Stimulated activated CD4-positive, alpha-beta T cell treated with anti-CD3 and anti-CD28 coated beads, Interleukin-1b, Interleukin-23, amount 100 ng/mL, for 24 hours (primary cell): ENCODE measurements around the gene HSDL2.
A peak's percentile ranks its signal among the peaks of the same experiment; 100 is the strongest.
"Not testable (repeated sequence)": the region's sequence is repeated elsewhere in the genome, so short reads cannot be mapped to it uniquely, and the experiment has no call there.

Experiments
- DNase-seq, 4 experiments: peaks; one replicate each; pipeline ENCODE4 v3.0.0-alpha.2; 2020; ENCODE audit warnings: low read depth in 4 of 4, low spot score in 1 of 4

HSDL2 gene

GRCh38 chr9:112365257-112365656 lies 14.7 kb upstream of the HSDL2 start:
- not testable (repeated sequence) for DNase-seq

DNA sequence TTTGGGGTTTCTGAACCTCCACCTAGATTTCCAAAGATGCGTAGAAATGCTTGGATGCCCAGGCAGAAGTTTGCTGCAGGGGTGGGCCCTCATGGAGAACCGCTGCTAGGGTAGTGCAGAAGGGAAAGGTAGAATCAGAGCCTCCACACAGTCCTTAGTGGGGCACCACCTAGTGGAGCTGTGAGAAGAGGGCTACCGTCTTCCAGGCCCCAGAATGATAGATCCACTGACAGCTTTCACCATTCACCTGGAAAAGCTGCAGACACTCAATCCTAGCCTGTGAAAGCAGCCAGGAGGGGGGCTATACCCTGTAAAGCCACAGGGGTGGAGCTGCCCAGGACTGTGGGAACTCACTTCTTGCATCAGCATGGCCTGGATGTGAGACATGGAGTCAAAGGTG lies 13.3 kb upstream of the HSDL2 start:
- no peak for DNase-seq

- DNase-seq = no peak
Observed at GRCh38 chr9:112367465-112367864, 12.4 kb upstream of the HSDL2 start.

GRCh38 chr9:112369817-112370216 lies 10.1 kb upstream of the HSDL2 start:
- no peak for DNase-seq

GRCh38 chr9:112371060-112371459 lies 8.8 kb upstream of the HSDL2 start:
- DNase-seq = no peak

- DNase-seq = not testable (repeated sequence)
Observed at GRCh38 chr9:112373666-112374065, 6.2 kb upstream of the HSDL2 start.

- not testable (repeated sequence) for DNase-seq
Observed at GRCh38 chr9:112374232-112374631, 5.7 kb upstream of the HSDL2 start.

GRCh38 chr9:112375361-112375760 lies 4.5 kb upstream of the HSDL2 start:
- no peak for DNase-seq

DNA sequence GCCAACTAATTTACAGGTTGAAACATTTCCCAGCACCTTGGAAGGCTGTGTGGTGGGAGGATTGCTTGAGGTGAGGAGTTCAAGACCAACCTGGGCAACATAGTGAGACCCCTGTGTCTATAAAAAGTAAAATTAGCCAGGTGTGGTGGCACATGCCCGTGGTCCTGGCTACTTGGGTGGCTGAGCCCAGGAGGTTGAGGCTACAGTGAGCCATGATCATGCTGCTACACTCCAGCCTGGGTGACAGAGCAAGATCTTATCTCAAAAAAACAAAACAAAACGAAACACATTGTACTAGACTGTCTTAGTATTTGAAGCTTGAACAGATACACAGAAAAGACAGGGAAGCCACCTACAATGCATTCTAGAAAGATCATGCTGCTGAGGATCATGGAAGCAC lies 2.8 kb upstream of the HSDL2 start:
- DNase-seq = no peak

GRCh38 chr9:112377684-112378327 lies 2.1 kb upstream of the HSDL2 start:
- DNase-seq = no peak

DNA sequence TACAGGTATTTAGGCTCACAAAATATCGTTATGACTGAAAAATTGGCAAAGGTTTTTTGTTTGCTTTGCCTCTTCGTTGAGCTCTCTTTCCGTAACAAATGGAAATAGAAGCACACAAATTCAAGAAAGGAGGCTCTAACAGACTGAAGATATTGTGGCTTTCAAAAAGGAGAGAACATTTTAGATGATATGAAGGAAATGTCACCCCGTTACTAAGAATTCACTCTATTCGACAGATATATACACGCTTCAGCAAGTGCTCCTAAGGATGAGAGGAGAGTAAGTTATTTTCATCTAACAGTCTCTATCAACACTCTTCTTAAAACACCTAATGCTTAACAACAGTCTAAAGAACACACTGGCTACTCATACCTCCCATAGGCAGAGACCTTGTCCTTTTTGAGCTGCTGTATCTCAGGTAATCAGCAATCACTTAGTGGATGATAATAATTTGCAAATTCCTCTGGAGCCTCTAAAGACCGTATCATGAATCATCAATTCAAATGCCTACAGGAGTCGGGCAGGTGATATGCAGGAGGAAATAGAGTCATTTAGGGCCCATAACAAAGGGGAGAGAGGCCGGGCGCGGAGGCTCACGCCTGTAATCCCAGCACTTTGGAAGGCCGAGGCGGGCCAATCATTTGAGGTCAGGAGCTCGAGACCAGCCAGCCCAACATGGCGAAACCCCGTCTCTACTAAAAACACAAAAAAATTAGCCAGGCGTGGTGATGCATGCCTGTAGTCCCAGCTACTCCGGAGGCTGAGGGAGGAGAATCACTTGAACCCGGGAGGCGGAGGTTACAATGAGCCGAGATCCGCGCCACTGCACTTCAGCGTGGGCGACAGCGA lies 1.4 kb upstream of the HSDL2 start:
- peak in 2 of 4 experiments; percentile 2 to 21 for DNase-seq

GRCh38 chr9:112379177-112380101 lies 469 bp upstream of the HSDL2 start:
- DNase-seq = peak; percentile 94 to 98 (median 98)

GRCh38 chr9:112380825-112381221 lies 915 bp downstream of the HSDL2 start:
- DNase-seq = no peak

DNA sequence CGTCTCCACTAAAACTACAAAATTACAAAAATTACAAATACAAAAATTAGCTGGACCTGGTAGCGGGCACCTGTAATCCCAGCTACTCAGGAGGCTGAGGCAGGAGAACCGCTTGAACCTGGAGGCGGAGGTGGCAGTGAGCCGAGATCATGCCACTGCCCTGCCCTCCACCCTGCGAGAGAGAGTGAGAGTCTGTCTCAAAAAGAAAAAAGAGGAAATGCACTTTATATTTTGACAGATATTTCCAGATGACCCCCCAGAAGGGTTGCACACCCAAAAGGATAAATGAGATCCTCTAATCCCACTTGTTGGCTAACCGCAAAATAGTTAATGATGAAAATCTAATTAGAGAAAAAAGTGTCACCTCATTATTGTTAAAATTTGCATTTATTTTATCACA lies 2.2 kb downstream of the HSDL2 start:
- DNase-seq = no peak

GRCh38 chr9:112382501-112383364 lies 2.8 kb downstream of the HSDL2 start:
- no peak for DNase-seq

DNA sequence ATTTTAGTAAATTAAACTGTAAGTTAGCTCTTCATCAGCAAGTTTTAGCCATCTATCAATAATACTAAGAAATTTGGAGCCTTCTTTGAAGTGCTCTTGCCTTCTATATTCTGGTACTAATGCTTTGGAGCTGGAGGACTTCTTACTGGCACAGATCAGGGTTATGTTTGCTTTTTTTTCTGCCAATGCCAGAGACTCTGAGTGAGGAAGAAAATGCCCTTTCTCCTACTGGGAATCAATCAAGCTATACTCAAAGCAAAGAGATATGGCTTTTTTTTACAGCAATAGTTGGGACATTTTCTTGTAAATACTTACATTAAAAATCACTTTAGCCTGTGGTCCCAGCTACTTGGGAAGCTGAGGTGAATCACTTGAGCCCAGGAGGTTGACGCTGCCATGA lies 4.3 kb downstream of the HSDL2 start:
- no peak for DNase-seq

GRCh38 chr9:112384690-112385089 lies 4.8 kb downstream of the HSDL2 start:
- no peak for DNase-seq

DNA sequence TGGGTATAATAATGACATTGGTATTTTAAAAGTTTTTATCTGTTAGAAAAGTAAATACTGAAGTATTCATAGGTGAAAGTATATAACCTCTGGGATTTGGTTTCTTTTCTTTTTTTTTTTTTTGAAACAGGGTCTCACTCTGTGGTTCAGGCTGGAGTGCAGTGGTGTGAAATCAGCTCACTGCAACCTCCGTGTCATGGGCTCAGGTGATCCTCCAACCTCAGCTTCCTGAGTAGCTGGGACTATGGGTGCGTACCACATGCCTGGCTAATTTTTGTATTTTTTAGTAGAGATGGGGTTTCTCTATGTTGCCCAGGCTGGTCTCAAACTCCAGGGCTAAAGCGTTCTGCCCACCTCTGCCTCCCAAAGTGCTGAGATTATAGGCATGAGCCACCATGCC lies 7.2 kb downstream of the HSDL2 start:
- DNase-seq = no peak

DNA sequence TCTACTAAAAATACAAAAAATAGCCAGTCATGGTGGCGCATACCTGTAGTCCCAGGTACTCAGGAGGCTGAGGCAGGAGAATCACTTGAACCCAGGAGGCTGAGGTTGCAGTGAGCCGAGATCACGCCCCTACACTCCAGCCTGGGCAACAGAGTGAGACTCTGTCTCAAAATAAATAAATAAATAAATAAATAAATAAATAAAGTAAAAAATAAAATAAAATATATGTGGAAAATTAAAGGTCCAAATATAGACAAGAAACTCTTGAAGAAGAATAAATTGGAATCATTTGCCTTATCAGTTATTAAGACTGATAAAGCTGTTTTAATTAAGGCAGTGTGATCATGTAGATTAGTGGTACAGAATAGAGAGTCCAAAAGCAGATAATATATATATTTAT lies 10.0 kb downstream of the HSDL2 start:
- not testable (repeated sequence) for DNase-seq

- DNase-seq = not testable (repeated sequence)
Observed at GRCh38 chr9:112391936-112392560, 12.1 kb downstream of the HSDL2 start.
